T-helper 2 cell treated with Interferon-gamma antibody and Interleukin-4, amounts not matched to agents 100 ng/mL and 5 ng/mL, for 36 hours (primary cell): ENCODE results near the gene PTCHD4. TPM values are rescaled to one million over a fixed set of nuclear protein-coding genes. Genes with fewer than 3 reads are reported as not detected.
"Not testable (repeated sequence)": the region's sequence is repeated elsewhere in the genome, so short reads cannot be mapped to it uniquely, and the experiment has no call there.

ENCODE experiments used
- intact Hi-C: fragments of 100-400 bp; cut with micrococcal nuclease; formaldehyde crosslinking; loops from one replicate; pipeline ENCODE4 v1.15.1; 2023
- total RNA-seq: library from RNA; stranded (reverse); gene quantifications from 2 replicates; pipeline ENCODE4 v1.2.3, GENCODE V29; 2022

PTCHD4 gene
- not detected in 2 replicates for total RNA-seq

GRCh38 chr6:48111143-48111506, at the start of gene PTCHD4:
PTCHD4 (minus strand) TSS chr6:48111197; CDS start chr6:48068957, 42,240 bp downstream.
- intact Hi-C loops, result no loop called here

- intact Hi-C loops, result no loop called here
These were observed 40.1 kb upstream of the PTCHD4 start for GRCh38 chr6:48151142-48151541.

GRCh38 chr6:48150701-48151100, 39.7 kb upstream of the PTCHD4 start:
- intact Hi-C loops, result no loop called here

GRCh38 chr6:48147051-48147450, 36.1 kb upstream of the PTCHD4 start:
- intact Hi-C loops, result no loop called here

- intact Hi-C loops, result no loop called here
These were observed 33.0 kb upstream of the PTCHD4 start for GRCh38 chr6:48144021-48144420.

- intact Hi-C loops, result no loop called here
These were observed 31.0 kb upstream of the PTCHD4 start for GRCh38 chr6:48141975-48142374.

GRCh38 chr6:48139818-48140614, 29.0 kb upstream of the PTCHD4 start:
- intact Hi-C loops, result no loop called here

- intact Hi-C loops, result no loop called here
These were observed 25.9 kb upstream of the PTCHD4 start for GRCh38 chr6:48136856-48137255.

GRCh38 chr6:48135323-48136084, 24.5 kb upstream of the PTCHD4 start:
- intact Hi-C loops, result no loop called here

GRCh38 chr6:48134246-48134645, 23.2 kb upstream of the PTCHD4 start:
- intact Hi-C loops, result no loop called here

- intact Hi-C loops, result no loop called here
These were observed 12.6 kb upstream of the PTCHD4 start for GRCh38 chr6:48123601-48124000.

GRCh38 chr6:48121983-48122749, 11.2 kb upstream of the PTCHD4 start:
- intact Hi-C loops, result not testable (repeated sequence)

GRCh38 chr6:48116699-48117645, 6.0 kb upstream of the PTCHD4 start:
- intact Hi-C loops, result no loop called here

GRCh38 chr6:48113130-48113529, 2.1 kb upstream of the PTCHD4 start:
- intact Hi-C loops, result no loop called here

GRCh38 chr6:48111575-48111974, 578 bp upstream of the PTCHD4 start:
- intact Hi-C loops, result no loop called here

- intact Hi-C loops, result no loop called here
These were observed 408 bp downstream of the PTCHD4 start for GRCh38 chr6:48110436-48111142.

GRCh38 chr6:48109944-48110343, 1.1 kb downstream of the PTCHD4 start:
- intact Hi-C loops, result no loop called here

GRCh38 chr6:48102476-48103195, 8.4 kb downstream of the PTCHD4 start:
- intact Hi-C loops, result not testable (repeated sequence)

- intact Hi-C loops, result no loop called here
These were observed 9.7 kb downstream of the PTCHD4 start for GRCh38 chr6:48101290-48101689.

GRCh38 chr6:48100588-48100895, 10.5 kb downstream of the PTCHD4 start:
- intact Hi-C loops, result no loop called here
